ENCODE results near the gene HMGB3.

GRCh38 chrX:151031391-151031975 is 48.3 kb downstream of the HMGB3 start:
- no peak for TF ChIP-seq CTCF (IDR thresholded peaks at IDR 0.05; ENCODE audit: borderline replicate concordance, extremely low read depth, low read length, poor library complexity, severe bottlenecking)
- no peak for TF ChIP-seq EZH2 (IDR thresholded peaks at IDR 0.05; ENCODE audit: borderline replicate concordance, low read depth, low read length, severe bottlenecking)

Measured in DND-41 (cell line).